Activated CD4-positive, CD25-positive, alpha-beta regulatory T cell treated with anti-CD3 and anti-CD28 coated beads, Interleukin-2, amount 50 U/mL, for 16 hours (primary cell): ENCODE measurements around the gene GRK3.

Experiments
- DNase-seq: peaks from one replicate; pipeline ENCODE4 v3.0.0-alpha.2; 2020; ENCODE audit warnings: low read depth, low spot score

GRK3 gene

GRCh38 chr22:25759825-25760231, 195.4 kb downstream of the GRK3 start:
- no peak for DNase-seq

DNA sequence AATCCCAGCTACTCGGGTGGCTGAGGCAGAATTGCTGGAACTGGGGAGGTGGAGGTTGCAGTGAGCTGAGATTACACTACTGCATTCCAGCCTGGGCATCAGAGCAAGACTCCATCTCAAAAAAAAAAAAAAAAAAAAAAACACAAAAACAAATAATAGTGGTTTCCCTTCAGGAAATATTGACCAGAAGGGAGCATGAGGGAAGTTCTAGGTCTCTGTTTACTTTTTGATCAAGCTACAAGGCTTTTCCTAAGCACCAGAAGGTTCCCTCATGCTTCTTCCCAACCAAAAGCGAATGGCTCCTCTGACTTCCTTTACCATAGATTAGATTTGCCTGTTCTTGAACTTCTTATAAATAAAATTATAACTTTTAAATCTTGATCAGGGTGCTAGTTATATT, 195.8 kb downstream of the GRK3 start:
- no peak for DNase-seq

- DNase-seq: no peak
Observed at GRCh38 chr22:25760848-25761595, 196.5 kb downstream of the GRK3 start.

- DNase-seq: no peak
Observed at GRCh38 chr22:25762147-25762546, 197.7 kb downstream of the GRK3 start.

- no peak for DNase-seq
Observed at GRCh38 chr22:25763239-25763777, 198.8 kb downstream of the GRK3 start.

GRCh38 chr22:25764270-25765015, 200.0 kb downstream of the GRK3 start:
- DNase-seq: no peak

- no peak for DNase-seq
Observed at GRCh38 chr22:25765016-25765367, 200.5 kb downstream of the GRK3 start.

DNA sequence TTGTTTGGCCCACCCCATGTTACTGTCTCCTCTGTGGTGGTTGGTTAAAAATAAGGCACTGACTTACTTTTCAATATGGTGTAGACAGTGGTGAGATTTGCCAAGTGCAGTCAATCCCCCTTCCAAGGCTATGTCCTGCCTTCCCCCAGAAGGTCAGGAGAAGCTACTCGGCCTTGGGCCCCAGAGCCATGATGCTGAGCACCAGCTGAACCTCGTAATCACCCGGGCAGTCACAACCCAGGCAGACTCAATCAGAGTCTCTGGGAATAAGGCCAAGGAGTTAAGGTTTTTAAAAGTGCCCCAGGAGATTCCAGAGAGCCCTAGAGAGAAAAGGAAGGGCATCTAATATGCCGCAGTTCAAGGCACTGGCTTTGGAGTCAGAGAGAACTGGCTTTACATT, 201.3 kb downstream of the GRK3 start:
- DNase-seq: no peak

DNA sequence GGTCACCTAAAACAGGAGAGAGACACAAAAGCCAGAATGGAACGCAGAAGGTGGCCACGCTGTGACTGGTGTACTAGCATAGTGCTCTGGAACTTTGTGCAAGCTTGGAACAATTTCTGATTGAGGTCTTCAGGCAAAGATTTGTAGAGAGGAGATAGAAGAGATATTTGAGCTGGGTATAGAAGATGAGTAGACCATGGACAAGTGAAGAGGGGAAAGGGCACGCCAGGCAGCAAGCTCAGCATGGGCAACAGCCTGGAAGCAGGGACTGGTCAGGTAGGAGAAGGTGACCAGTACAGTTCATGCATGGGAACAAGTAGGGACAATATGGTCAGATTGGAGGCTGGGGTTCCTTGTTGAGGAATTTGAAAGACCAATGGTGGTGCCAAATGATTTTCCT, 201.9 kb downstream of the GRK3 start:
- DNase-seq: no peak

- no peak for DNase-seq
Observed at GRCh38 chr22:25770333-25770732, 205.9 kb downstream of the GRK3 start.

DNA sequence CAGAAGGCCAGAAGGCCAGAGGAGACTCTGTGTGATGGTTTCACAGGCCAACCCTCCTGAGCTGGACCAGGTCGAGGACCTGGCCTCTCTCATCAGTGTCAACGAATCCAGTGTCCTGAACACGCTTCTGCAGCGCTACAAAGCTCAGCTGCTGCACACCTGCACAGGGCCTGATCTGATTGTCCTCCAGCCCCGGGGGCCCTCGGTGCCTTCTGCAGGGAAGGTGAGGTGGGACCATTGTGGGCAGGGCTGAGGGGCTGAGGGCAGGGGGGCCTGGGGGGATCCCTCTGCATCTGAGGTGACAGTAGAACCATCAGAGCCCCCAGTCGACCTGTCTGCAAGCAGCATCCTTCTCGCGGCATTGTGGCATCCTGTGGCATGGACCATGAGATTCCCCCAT, 207.8 kb downstream of the GRK3 start:
- DNase-seq: no peak

DNA sequence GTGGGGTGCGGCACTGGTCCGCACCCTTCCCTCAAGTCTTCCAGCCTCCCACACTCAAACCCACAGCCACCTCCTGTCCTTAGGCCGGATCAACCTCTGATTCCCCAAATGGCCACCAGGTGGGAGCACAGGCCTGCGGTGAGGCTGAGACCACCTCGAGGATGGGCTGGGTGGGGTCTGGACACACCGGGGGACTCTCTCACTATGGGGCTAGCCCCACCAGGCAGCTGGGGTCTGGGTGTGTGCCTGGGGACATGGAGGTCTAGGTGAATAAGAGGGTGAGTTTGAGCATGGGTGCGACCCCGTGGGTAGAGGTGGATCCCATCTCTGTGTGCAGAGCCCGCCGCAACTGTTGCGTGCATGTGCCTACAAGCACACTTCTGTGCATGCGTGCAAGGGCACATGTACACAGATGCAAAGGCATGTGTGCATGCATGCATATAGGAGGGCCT, 210.1 kb downstream of the GRK3 start:
- no peak for DNase-seq

- DNase-seq: no peak
Observed at GRCh38 chr22:25775531-25775930, 211.1 kb downstream of the GRK3 start.

- no peak for DNase-seq
Observed at GRCh38 chr22:25777411-25777810, 212.9 kb downstream of the GRK3 start.

DNA sequence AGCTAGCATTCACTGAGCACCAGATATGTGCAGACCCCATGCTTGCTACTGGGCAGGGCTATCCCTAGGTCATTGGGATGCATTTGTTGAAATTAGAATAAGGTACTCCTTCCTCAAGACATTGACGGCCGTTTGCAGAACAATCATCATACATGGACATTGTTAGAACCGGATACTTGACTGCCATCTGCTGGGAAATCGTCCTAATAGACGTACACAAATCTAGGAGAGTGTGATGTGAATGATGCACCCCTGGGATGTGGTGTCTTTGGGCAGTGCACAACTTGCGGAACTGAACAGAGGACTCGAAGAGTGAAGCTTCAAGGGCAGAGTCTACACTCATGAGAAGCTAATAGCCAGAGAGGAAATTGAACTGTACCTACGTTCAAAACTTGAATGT, 213.4 kb downstream of the GRK3 start:
- DNase-seq: no peak
